ENCODE data around the gene MAP3K12.

The MAP3K12 gene

GRCh38 chr12:53524476-53524875, 25.2 kb upstream of the MAP3K12 start:
- H3K27ac ChIP-seq: no peak overlapping the region
- peaks cover 94% of the 10 kb centered on the region for H3K36me3 ChIP-seq
- H3K4me1 ChIP-seq (ENCODE audit: control insufficient read depth in 1 of 2, insufficient read depth in 1 of 2, low read depth in 1 of 2, low read length in 1 of 2): no peaks in the 10 kb centered on the region
- TF ChIP-seq CTCF (IDR thresholded peaks at IDR 0.05): no peak
- no peaks in the 10 kb centered on the region for H3K9me3 ChIP-seq
- H3K27me3 ChIP-seq: no peaks in the 10 kb centered on the region
- no peak overlapping the region for H3K4me3 ChIP-seq (ENCODE audit: low read depth in 1 of 2, low read length in 1 of 2)

DNA sequence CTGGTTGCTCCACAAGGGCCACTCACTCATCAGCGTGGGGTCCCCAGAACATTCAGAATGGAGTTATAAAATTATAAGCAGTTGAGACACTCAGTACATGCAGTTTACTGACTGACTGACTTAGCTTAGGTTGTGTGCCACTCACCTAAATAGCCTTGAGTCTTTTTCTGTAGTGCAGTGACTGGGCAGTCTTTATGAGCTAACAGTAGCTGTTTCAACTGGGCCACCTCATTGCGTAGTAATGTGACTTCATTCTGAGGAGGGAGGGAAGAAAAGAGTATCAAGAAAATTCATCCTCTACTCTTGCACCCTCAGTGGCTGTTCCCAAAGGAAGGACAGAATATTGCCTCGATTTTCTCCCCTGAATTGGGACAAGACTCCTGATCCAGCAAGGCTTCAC, 23.9 kb upstream of the MAP3K12 start:
- Histone ChIP-seq H3K36me3 (peaks cover 95% of the 10 kb centered on the region), H3K4me1 (ENCODE audit: control insufficient read depth in 1 of 2, insufficient read depth in 1 of 2, low read depth in 1 of 2, low read length in 1 of 2) (no peaks in the 10 kb centered on the region), H3K9me3 (no peaks in the 10 kb centered on the region), H3K27ac (no peak overlapping the region), H3K27me3 (no peaks in the 10 kb centered on the region), H3K4me3 (ENCODE audit: low read depth in 1 of 2, low read length in 1 of 2) (no peak overlapping the region)
- TF ChIP-seq CTCF (IDR thresholded peaks at IDR 0.05): no peak

- no peak for TF ChIP-seq CTCF (IDR thresholded peaks at IDR 0.05)
- H3K9me3 ChIP-seq: no peaks in the 10 kb centered on the region
- peaks cover 99% of the 10 kb centered on the region for H3K36me3 ChIP-seq
Observed at GRCh38 chr12:53518381-53518780, 19.1 kb upstream of the MAP3K12 start.

DNA sequence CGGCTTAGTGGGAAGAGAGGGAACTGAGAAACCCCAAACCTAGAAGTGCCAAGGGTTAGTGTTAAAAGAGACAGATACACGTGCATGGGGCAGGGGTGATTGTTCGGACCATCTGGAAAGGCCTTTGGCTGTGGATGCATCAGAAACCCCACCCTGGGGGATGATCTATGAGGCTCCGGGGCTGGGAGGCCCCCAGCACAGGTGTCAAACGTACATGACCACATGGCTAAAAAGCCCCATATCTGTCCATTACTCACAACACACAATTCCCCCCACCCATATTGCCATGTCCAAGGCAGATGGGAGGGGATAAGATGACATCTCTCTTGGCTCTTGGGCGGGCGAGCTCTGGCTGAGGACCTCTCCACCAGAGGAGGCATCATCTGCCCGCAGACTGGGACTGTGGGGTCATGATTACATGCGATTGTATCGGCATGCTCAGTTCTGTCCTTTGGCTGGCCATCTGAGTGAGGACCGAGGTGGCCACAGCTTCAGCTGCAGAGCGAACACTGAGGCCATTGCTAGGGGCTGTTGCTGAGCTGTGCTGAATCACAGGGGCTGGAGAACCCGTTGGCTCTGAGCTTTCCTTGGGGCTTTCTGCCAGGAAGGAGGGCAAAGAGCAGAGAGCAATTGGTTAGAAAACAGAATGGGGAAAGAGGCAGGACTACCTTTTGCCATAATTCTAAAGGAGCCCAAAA, 17.6 kb upstream of the MAP3K12 start:
- no peaks in the 10 kb centered on the region for H3K27me3 ChIP-seq
- no peaks in the 10 kb centered on the region for H3K4me1 ChIP-seq (ENCODE audit: control insufficient read depth in 1 of 2, insufficient read depth in 1 of 2, low read depth in 1 of 2, low read length in 1 of 2)
- no peak overlapping the region for H3K4me3 ChIP-seq (ENCODE audit: low read depth in 1 of 2, low read length in 1 of 2)
- H3K27ac ChIP-seq: no peak overlapping the region
- no peaks in the 10 kb centered on the region for H3K9me3 ChIP-seq
- peaks cover 99% of the 10 kb centered on the region for H3K36me3 ChIP-seq
- TF ChIP-seq CTCF (IDR thresholded peaks at IDR 0.05): no peak

More at GRCh38 chr12:53518381-53518780, 19.1 kb upstream of the MAP3K12 start:
- Histone ChIP-seq H3K27me3 (no peaks in the 10 kb centered on the region), H3K4me1 (ENCODE audit: control insufficient read depth in 1 of 2, insufficient read depth in 1 of 2, low read depth in 1 of 2, low read length in 1 of 2) (no peaks in the 10 kb centered on the region), H3K4me3 (ENCODE audit: low read depth in 1 of 2, low read length in 1 of 2) (no peak overlapping the region), H3K27ac (no peak overlapping the region)

DNA sequence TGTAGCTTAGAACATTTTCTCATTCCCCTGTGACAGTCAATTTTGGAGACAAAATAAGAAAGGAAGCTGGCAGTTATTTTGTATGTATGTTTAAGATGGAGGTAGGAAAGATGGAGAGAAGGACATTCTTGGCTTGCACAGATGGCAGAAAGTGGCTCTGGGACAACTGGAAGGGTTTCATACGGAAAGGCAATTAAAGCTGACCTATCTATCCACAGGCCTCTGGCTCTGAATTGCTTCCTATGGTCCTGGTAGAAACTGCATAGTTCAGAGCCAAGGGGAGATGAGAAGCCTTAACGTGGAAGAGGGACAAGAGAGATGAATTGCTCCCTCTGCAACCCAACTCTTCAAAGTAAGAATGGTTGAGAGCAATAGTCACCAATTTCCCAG, 16.0 kb upstream of the MAP3K12 start:
- Histone ChIP-seq H3K36me3 (peaks cover 99% of the 10 kb centered on the region), H3K27me3 (no peaks in the 10 kb centered on the region), H3K9me3 (no peaks in the 10 kb centered on the region), H3K27ac (no peak overlapping the region), H3K4me1 (ENCODE audit: control insufficient read depth in 1 of 2, insufficient read depth in 1 of 2, low read depth in 1 of 2, low read length in 1 of 2) (no peaks in the 10 kb centered on the region), H3K4me3 (ENCODE audit: low read depth in 1 of 2, low read length in 1 of 2) (no peak overlapping the region)
- TF ChIP-seq CTCF (IDR thresholded peaks at IDR 0.05): no peak

Measured in neutrophil (primary cell).